ENCODE data around the gene WDR45.

Gene WDR45

GRCh38 chrX:49073601-49074575 is 5.8 kb downstream of the WDR45 start, which contains the start of gene PRAF2:
TSS of gene PRAF2 (minus strand) at chrX:49074002. CDS start at chrX:49073987, 15 bp downstream.
- POLR2A ChIA-PET = interaction anchor here (0.7 to 1.0 kb wide), 2 partner anchors 16 to 46 kb away, joined by 3 read pairs; no protein-coding TSS in a partner anchor
- CTCF ChIA-PET = no interaction called here

GRCh38 chrX:49072712-49073095 is 7.0 kb downstream of the WDR45 start:
- TF ChIP-seq SUZ12 (IDR thresholded peaks at IDR 0.05) (no peak), NFRKB (IDR thresholded peaks at IDR 0.05) (no peak), FOXA1 (IDR thresholded peaks at IDR 0.05) (no peak), FOXK2 (IDR thresholded peaks at IDR 0.05) (no peak), TARDBP (IDR thresholded peaks at IDR 0.05) (no peak), BHLHE40 (IDR thresholded peaks at IDR 0.05; ENCODE audit: borderline replicate concordance) (no peak)
- ChIA-PET CTCF (no interaction called here), POLR2A (no interaction called here)
- no peak for DNase-seq (ENCODE audit: extremely low spot score)

More at GRCh38 chrX:49073601-49074575, 5.8 kb downstream of the WDR45 start, which contains the start of gene PRAF2:
- peak; percentile 26; the same call in 1 of the 2 replicates for TF ChIP-seq PKNOX1 (IDR thresholded peaks at IDR 0.05)
- no peak for TF ChIP-seq LEF1 (IDR thresholded peaks at IDR 0.05; ENCODE audit: borderline replicate concordance)
- peak; percentile 76 for TF ChIP-seq ELF4 (IDR thresholded peaks at IDR 0.05)
- TF ChIP-seq L3MBTL2 (conservative IDR thresholded peaks at IDR 0.05) = peak; percentile 98
- DNase-seq (ENCODE audit: extremely low spot score) = peak; percentile 88

- 0 out of 2 replicates have a peak, but pooled peaks have one; percentile 3 for TF ChIP-seq PKNOX1 (IDR thresholded peaks at IDR 0.05)
- no peak for TF ChIP-seq CTBP1 (IDR thresholded peaks at IDR 0.05; ENCODE audit: borderline replicate concordance)
- POLR2A ChIA-PET = no interaction called here
- CTCF ChIA-PET = no interaction called here
- no peak for DNase-seq (ENCODE audit: extremely low spot score)
Measured at GRCh38 chrX:49071877-49072711, 7.6 kb downstream of the WDR45 start.

GRCh38 chrX:49070988-49071387 is 8.7 kb downstream of the WDR45 start:
- TF ChIP-seq FOXA1 (IDR thresholded peaks at IDR 0.05) = no peak
- TF ChIP-seq TARDBP (IDR thresholded peaks at IDR 0.05) = no peak
- no peak for TF ChIP-seq SUZ12 (IDR thresholded peaks at IDR 0.05)
- no peak for TF ChIP-seq BHLHE40 (IDR thresholded peaks at IDR 0.05; ENCODE audit: borderline replicate concordance)
- TF ChIP-seq ELF4 (IDR thresholded peaks at IDR 0.05) = no peak
- no peak for TF ChIP-seq L3MBTL2 (conservative IDR thresholded peaks at IDR 0.05)
- TF ChIP-seq FOXK2 (IDR thresholded peaks at IDR 0.05) = no peak
- no peak for TF ChIP-seq PKNOX1 (IDR thresholded peaks at IDR 0.05)
- no peak for TF ChIP-seq LEF1 (IDR thresholded peaks at IDR 0.05; ENCODE audit: borderline replicate concordance)
- no peak for TF ChIP-seq CTBP1 (IDR thresholded peaks at IDR 0.05; ENCODE audit: borderline replicate concordance)
- TF ChIP-seq FOXM1 (IDR thresholded peaks at IDR 0.05; ENCODE audit: borderline replicate concordance) = no peak
- no peak for TF ChIP-seq ARNT (IDR thresholded peaks at IDR 0.05)
- TF ChIP-seq ZNF384 (IDR thresholded peaks at IDR 0.05) = no peak
- TF ChIP-seq HDGF (IDR thresholded peaks at IDR 0.05; ENCODE audit: borderline replicate concordance) = no peak
- no peak for TF ChIP-seq SP1 (IDR thresholded peaks at IDR 0.05)
- no peak for TF ChIP-seq NFRKB (IDR thresholded peaks at IDR 0.05)
- no peak for DNase-seq (ENCODE audit: extremely low spot score)
- POLR2A ChIA-PET = no interaction called here
- CTCF ChIA-PET = no interaction called here

- no peak for TF ChIP-seq L3MBTL2 (conservative IDR thresholded peaks at IDR 0.05)
- TF ChIP-seq TARDBP (IDR thresholded peaks at IDR 0.05) = no peak
- no peak for TF ChIP-seq NFRKB (IDR thresholded peaks at IDR 0.05)
- TF ChIP-seq FOXA1 (IDR thresholded peaks at IDR 0.05) = no peak
- no peak for TF ChIP-seq ARNT (IDR thresholded peaks at IDR 0.05)
- TF ChIP-seq BHLHE40 (IDR thresholded peaks at IDR 0.05; ENCODE audit: borderline replicate concordance) = no peak
- no peak for TF ChIP-seq PKNOX1 (IDR thresholded peaks at IDR 0.05)
- TF ChIP-seq CTBP1 (IDR thresholded peaks at IDR 0.05; ENCODE audit: borderline replicate concordance) = no peak
- TF ChIP-seq HDGF (IDR thresholded peaks at IDR 0.05; ENCODE audit: borderline replicate concordance) = no peak
- no peak for TF ChIP-seq LEF1 (IDR thresholded peaks at IDR 0.05; ENCODE audit: borderline replicate concordance)
- TF ChIP-seq FOXM1 (IDR thresholded peaks at IDR 0.05; ENCODE audit: borderline replicate concordance) = no peak
- TF ChIP-seq SP1 (IDR thresholded peaks at IDR 0.05) = no peak
- TF ChIP-seq ZNF384 (IDR thresholded peaks at IDR 0.05) = no peak
- no peak for DNase-seq (ENCODE audit: extremely low spot score)
- ChIA-PET POLR2A (no interaction called here), CTCF (no interaction called here)
Measured at GRCh38 chrX:49069038-49069437, 10.6 kb downstream of the WDR45 start.

All from HEK293T (cell line).